HG03175 (cell line): ENCODE results near the gene IL22RA1.
A peak's percentile ranks its signal among the peaks of the same experiment; 100 is the strongest.

Source experiments
- ATAC-seq: cut with Tn5 transposase; IDR thresholded peaks from one replicate; pipeline ENCODE4 v1.9.1; 2021; ENCODE audit warnings: mild to moderate bottlenecking, moderate library complexity; ENCODE audit not compliant: unreplicated experiment

IL22RA1 gene

GRCh38 chr1:24142546-24143534 is at the start of gene IL22RA1:
Gene IL22RA1 (minus strand): TSS chr1:24143140. CDS start chr1:24143082, 58 bp downstream.
- no peak for ATAC-seq

GRCh38 chr1:24191860-24192259 is 48.9 kb upstream of the IL22RA1 start:
- no peak for ATAC-seq

GRCh38 chr1:24190983-24191461 is 48.1 kb upstream of the IL22RA1 start:
- ATAC-seq = peak; percentile 61

- ATAC-seq = no peak
These were observed 46.6 kb upstream of the IL22RA1 start for GRCh38 chr1:24189528-24189927.

GRCh38 chr1:24186993-24187790 is 44.3 kb upstream of the IL22RA1 start, which contains the start of gene IFNLR1:
Gene IFNLR1 (minus strand): TSS chr1:24187289. CDS start chr1:24187248, 41 bp downstream.
- ATAC-seq = no peak

GRCh38 chr1:24186711-24186992 is 43.7 kb upstream of the IL22RA1 start:
- no peak for ATAC-seq

GRCh38 chr1:24186031-24186710 is 43.2 kb upstream of the IL22RA1 start:
- ATAC-seq = no peak

- ATAC-seq = no peak
These were observed 42.1 kb upstream of the IL22RA1 start for GRCh38 chr1:24185076-24185475.

GRCh38 chr1:24182061-24182460 is 39.1 kb upstream of the IL22RA1 start:
- ATAC-seq = no peak

GRCh38 chr1:24181619-24182018 is 38.7 kb upstream of the IL22RA1 start:
- no peak for ATAC-seq

- ATAC-seq = no peak
These were observed 37.7 kb upstream of the IL22RA1 start for GRCh38 chr1:24180676-24181075.

GRCh38 chr1:24179251-24179840 is 36.4 kb upstream of the IL22RA1 start:
- ATAC-seq = no peak

GRCh38 chr1:24178407-24178806 is 35.5 kb upstream of the IL22RA1 start:
- no peak for ATAC-seq

GRCh38 chr1:24177161-24177560 is 34.2 kb upstream of the IL22RA1 start:
- no peak for ATAC-seq

- ATAC-seq = no peak
These were observed 32.3 kb upstream of the IL22RA1 start for GRCh38 chr1:24175033-24175755.

- ATAC-seq = no peak
These were observed 31.0 kb upstream of the IL22RA1 start for GRCh38 chr1:24173638-24174575.

- no peak for ATAC-seq
These were observed 29.7 kb upstream of the IL22RA1 start for GRCh38 chr1:24172598-24172997.

- no peak for ATAC-seq
These were observed 26.3 kb upstream of the IL22RA1 start for GRCh38 chr1:24169286-24169685.

- ATAC-seq = no peak
These were observed 25.3 kb upstream of the IL22RA1 start for GRCh38 chr1:24168245-24168644.
